Stomach (tissue), 9 donors: Measurements from ENCODE around the gene TPRG1. TPM values are rescaled to one million over a fixed set of nuclear protein-coding genes. Genes with fewer than 3 reads are reported as not detected.
A peak's percentile ranks its signal among the peaks of the same experiment; 100 is the strongest.

Experiments used
- DNase-seq, 2 donors: peaks; one replicate each; pipeline versions ENCODE4 v3.0.0 to v3.0.0-alpha.2; 2013 to 2019
- H3K27ac ChIP-seq, 5 donors: fragments of 200-600 bp in 4 of 5; sonication (generic) in 4 of 5; one replicate each; pipeline ENCODE4 v1.5.1; 2013 to 2019; ENCODE audit warnings: mild to moderate bottlenecking in 1 of 5, moderate library complexity in 1 of 5
- H3K27me3 ChIP-seq, 3 donors: fragments of 200-600 bp; sonication (generic); one replicate each; pipeline ENCODE4 v1.5.1; 2017 to 2019; ENCODE audit warnings: mixed run types in 1 of 3
- H3K36me3 ChIP-seq, 4 donors: fragments of 200-600 bp; sonication (generic); 1 replicate in 3 of 4; 2 replicates in 1 of 4; pipeline ENCODE4 v1.5.1; 2016 to 2019
- H3K4me1 ChIP-seq, 4 donors: fragments of 200-600 bp; sonication (generic); one replicate each; pipeline ENCODE4 v1.5.1; 2016 to 2019
- H3K4me3 ChIP-seq, 4 donors: fragments of 200-600 bp; sonication (generic) in 3 of 4; one replicate each; pipeline ENCODE4 v1.5.1; 2016 to 2019; ENCODE audit warnings: mild to moderate bottlenecking in 1 of 4
- H3K9me3 ChIP-seq, 4 donors: fragments of 200-600 bp; sonication (generic); one replicate each; pipeline ENCODE4 v1.5.1; 2016 to 2019
- EP300 ChIP-seq: sonication (generic); formaldehyde crosslinking; IDR thresholded peaks from one replicate; pipeline ENCODE4 v1.6.1; 2017; ENCODE audit warnings: antibody characterized with exemption
- POLR2A ChIP-seq, 4 donors: fragments of 450-650 bp; IDR thresholded peaks; one replicate each; pipeline ENCODE4 v1.6.1; 2016; ENCODE audit warnings: antibody characterized with exemption in 4 of 4, control low read depth in 2 of 4, mild to moderate bottlenecking in 1 of 4, moderate library complexity in 1 of 4
- POLR2AphosphoS5 ChIP-seq, 3 donors: sonication (generic); formaldehyde crosslinking; IDR thresholded peaks; one replicate each; pipeline ENCODE4 v1.6.1; 2016; ENCODE audit warnings: antibody characterized with exemption in 3 of 3
- WGBS, 5 donors: extraction: QIAGEN DNeasy Blood & Tissue Kit in 3 of 5; methylation state at CpG; one replicate each; pipeline versions ENCODE4 v1.1.5 to v1.1.7; 2013 to 2018; 5-methylcytosine and 5-hydroxymethylcytosine counted together
- intact Hi-C: fragments of 100-400 bp; cut with DNase I; formaldehyde crosslinking; loops from one replicate; pipeline ENCODE4 v1.15.1; 2023; ENCODE audit warnings: low total_unique reads
- polyA plus RNA-seq, 3 donors: library from polyadenylated mRNA; stranded (reverse); fragments of 200-250 nt; gene quantifications; one replicate each; pipeline ENCODE4 v1.2.3, GENCODE V29; 2013
- total RNA-seq, 5 donors: library from RNA; depleted of rRNA; stranded (reverse); fragments of >200 nt; gene quantifications; one replicate each; pipeline versions ENCODE4 v1.1.0 to v1.2.3, GENCODE V29; 2014 to 2016
- TF ChIP-seq, protein P1 (sequence below), 7 experiments: fragments of 450-650 bp in 4 of 7; fragments of 200-600 bp in 3 of 7; sonication (generic) in 3 of 7; IDR thresholded peaks; one replicate each; pipeline ENCODE4 v1.5.1; 2016 to 2019; ENCODE audit warnings: antibody characterized with exemption in 7 of 7, control low read depth in 2 of 7, mild to moderate bottlenecking in 1 of 7
- donor health status: healthy with polysubstance abuse.
- donor health status: Bipolar disorder and iron deficiency.
- donor health status: healthy.

Gene TPRG1
- total and polyA plus RNA-seq, 8 donors: 1.2 to 20.9 (median 3.7) TPM

DNA sequence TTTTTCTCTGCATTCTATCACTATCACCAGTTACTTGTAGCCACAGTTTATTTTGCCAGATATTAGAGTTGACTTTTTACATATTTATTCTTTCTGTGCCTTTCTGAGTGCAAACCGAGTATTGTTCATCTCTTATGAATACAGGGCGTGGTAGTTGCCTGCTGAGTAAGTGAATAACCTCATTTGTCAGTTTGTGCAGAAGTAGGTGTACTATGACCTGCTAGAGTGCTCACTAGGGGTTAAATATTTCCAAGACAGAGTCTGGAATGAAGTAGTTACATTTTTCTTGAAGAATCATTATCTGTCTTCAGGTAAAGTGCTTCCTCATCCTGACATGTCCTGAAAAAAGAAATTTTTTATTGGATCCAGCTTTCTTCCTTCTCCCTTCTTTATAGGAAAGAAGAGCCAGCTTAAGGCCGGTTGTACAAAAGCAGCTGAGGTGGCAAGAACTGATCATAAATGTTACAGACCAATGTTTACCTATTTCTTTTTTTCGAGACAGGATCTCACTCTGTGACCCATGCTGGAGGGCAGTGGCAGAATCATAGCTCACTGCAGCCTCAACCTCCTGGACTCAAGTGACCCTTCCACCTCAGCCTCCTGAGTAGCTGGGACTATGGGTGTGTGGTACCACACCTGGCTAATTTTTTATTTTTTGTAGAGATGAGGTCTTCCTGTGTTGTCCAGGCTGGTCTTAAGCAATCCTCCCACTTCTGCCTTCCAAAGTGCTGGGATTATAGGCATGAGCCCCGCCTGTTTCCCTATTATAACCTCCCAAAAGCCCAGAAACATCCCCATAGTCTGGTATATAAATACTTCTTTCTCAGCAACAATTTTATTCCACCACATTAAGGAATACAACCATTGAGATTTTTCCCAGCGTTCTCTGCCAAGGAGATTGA is 182.5 kb downstream of the TPRG1 start:
- Histone ChIP-seq H3K27ac (peak overlapping the region; percentile 20 to 76 (median 50)), H3K4me1 (peaks cover 12 to 26% (median 21%) of the 10 kb centered on the region in 4 donors), H3K36me3 (no peaks in the 10 kb centered on the region), H3K27me3 (no peaks in the 10 kb centered on the region), H3K9me3 (no peaks in the 10 kb centered on the region), H3K4me3 (no peak overlapping the region)
- TF ChIP-seq POLR2AphosphoS5 (IDR thresholded peaks at IDR 0.05): no peak
- TF ChIP-seq EP300: no peak
- TF ChIP-seq, protein P1, sequence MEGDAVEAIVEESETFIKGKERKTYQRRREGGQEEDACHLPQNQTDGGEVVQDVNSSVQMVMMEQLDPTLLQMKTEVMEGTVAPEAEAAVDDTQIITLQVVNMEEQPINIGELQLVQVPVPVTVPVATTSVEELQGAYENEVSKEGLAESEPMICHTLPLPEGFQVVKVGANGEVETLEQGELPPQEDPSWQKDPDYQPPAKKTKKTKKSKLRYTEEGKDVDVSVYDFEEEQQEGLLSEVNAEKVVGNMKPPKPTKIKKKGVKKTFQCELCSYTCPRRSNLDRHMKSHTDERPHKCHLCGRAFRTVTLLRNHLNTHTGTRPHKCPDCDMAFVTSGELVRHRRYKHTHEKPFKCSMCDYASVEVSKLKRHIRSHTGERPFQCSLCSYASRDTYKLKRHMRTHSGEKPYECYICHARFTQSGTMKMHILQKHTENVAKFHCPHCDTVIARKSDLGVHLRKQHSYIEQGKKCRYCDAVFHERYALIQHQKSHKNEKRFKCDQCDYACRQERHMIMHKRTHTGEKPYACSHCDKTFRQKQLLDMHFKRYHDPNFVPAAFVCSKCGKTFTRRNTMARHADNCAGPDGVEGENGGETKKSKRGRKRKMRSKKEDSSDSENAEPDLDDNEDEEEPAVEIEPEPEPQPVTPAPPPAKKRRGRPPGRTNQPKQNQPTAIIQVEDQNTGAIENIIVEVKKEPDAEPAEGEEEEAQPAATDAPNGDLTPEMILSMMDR (IDR thresholded peaks at IDR 0.05): no peak
- TF ChIP-seq POLR2A (IDR thresholded peaks at IDR 0.05): no peak
- intact Hi-C loops: no loop called here
- WGBS, 5 donors: 51 to 71% (median 62%) methylated on average over 6 of the region's 6 CpGs
- peak in 1 of 2 donors; percentile 58 for DNase-seq

DNA sequence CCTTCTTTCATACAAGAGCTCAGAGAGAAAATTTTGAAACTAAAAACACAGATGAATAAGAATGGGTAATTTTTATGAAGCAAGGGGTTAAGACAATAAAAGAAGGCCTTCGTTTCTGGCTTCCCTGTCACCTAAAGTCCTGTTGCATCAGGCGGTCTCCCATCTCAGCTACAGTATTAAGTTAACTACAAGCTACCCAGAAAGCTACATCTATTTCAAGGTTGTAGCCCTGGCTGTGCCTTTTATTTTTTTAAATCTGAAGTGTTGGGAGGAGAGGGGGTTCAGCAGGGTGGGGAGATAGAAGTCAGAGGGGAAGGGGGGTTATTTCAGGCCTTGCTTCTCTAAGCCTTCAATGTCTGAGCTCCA is 183.3 kb downstream of the TPRG1 start:
- H3K9me3 ChIP-seq: no peaks in the 10 kb centered on the region
- no peak for DNase-seq
- TF ChIP-seq, protein P1 (IDR thresholded peaks at IDR 0.05): no peak
- TF ChIP-seq EP300 (no peak), POLR2AphosphoS5 (IDR thresholded peaks at IDR 0.05) (no peak), POLR2A (IDR thresholded peaks at IDR 0.05) (no peak)
- intact Hi-C loops: no loop called here
- H3K4me3 ChIP-seq: no peak overlapping the region
- H3K36me3 ChIP-seq: no peaks in the 10 kb centered on the region
- peak overlapping the region in 4 of 5 donors; percentile 50 to 76 (median 62) for H3K27ac ChIP-seq
- 73 to 85% (median 75%) methylated on average over 2 of the region's 2 CpGs for WGBS, 5 donors
- peaks cover 12 to 24% (median 20%) of the 10 kb centered on the region in 4 donors for H3K4me1 ChIP-seq
- no peaks in the 10 kb centered on the region for H3K27me3 ChIP-seq

DNA sequence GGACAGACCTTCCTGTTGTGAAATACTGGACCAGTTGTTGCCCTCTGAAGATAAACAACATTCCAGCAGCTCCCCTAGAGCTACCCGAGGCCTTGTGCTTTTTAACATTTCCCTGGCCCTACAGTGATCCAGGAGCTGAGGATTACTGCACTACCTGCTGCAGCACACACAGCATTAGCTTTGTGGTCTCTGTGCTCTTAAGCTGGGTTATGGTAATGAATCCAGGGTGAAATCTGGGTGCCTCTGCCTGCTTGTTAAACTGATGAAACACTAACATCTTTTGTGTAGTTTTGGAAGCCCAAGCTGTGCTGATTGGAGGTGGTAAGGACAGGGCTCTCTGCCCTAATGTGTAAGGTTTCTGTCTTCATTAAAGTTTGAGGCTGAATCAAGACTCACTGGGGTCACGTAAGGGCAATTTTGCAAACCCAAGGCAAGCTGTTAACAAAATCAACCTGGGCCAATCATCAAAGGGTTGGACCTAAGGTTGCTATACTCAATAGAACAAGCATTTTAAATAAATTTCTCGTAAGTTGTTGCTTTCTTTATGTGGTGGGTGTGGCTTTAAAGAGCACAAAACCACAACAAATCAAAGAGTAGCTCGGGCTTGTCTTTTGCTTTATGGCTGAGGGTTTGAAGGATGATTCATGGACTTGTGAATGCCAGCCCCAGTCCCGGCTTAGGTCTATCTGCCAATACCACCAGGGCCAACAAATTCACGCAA is 183.9 kb downstream of the TPRG1 start:
- Histone ChIP-seq H3K4me3 (no peak overlapping the region), H3K27me3 (no peaks in the 10 kb centered on the region), H3K9me3 (no peaks in the 10 kb centered on the region), H3K27ac (peak overlapping the region in 4 of 5 donors; percentile 21 to 76 (median 62)), H3K4me1 (peaks cover 12 to 24% (median 20%) of the 10 kb centered on the region in 4 donors), H3K36me3 (no peaks in the 10 kb centered on the region)
- intact Hi-C loops: no loop called here
- TF ChIP-seq POLR2A (IDR thresholded peaks at IDR 0.05): no peak
- TF ChIP-seq, protein P1 (IDR thresholded peaks at IDR 0.05): no peak
- TF ChIP-seq POLR2AphosphoS5 (IDR thresholded peaks at IDR 0.05): no peak
- TF ChIP-seq EP300: no peak
- DNase-seq: peak in 1 of 2 donors; percentile 31
- WGBS, 5 donors: 41 to 48% (median 46%) methylated on average over 6 of the region's 6 CpGs

DNA sequence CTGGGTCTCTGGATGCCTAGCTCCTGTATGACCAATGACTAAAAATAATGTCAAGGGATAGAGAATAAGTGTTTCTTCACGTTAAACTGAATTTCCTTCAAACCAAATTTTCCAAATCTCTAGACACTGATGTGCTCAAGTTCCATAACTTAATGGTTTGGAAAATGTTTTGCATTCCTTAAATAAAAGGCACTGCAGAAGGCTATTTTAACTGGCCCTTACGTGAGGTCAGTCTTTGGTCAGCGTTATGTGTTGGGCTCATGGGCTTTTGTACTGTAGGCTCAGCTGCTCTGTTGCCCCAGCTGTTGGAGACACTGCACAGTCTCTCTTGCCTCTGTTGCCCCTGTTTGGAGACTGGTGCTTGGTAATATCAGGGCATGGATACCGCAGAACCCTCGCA is 188.5 kb downstream of the TPRG1 start:
- no peak overlapping the region for H3K27ac ChIP-seq
- 84 to 95% (median 89%) methylated on average over 5 of the region's 5 CpGs for WGBS, 5 donors
- H3K9me3 ChIP-seq: no peaks in the 10 kb centered on the region
- H3K4me3 ChIP-seq: no peak overlapping the region
- DNase-seq: no peak
- peaks cover 5 to 8% (median 8%) of the 10 kb centered on the region in 4 donors for H3K4me1 ChIP-seq
- intact Hi-C loops: no loop called here
- H3K27me3 ChIP-seq: no peaks in the 10 kb centered on the region
- H3K36me3 ChIP-seq: no peaks in the 10 kb centered on the region
- no peak for TF ChIP-seq POLR2A (IDR thresholded peaks at IDR 0.05)
- TF ChIP-seq, protein P1 (IDR thresholded peaks at IDR 0.05): no peak
- TF ChIP-seq EP300: no peak
- TF ChIP-seq POLR2AphosphoS5 (IDR thresholded peaks at IDR 0.05): no peak
